ENCODE results near the gene PRAME.

GRCh38 chr22:22569218-22569617 lies 10.2 kb upstream of the PRAME start:
- TF ChIP-seq CTCF (IDR thresholded peaks at IDR 0.05), result no peak
- no peak for TF ChIP-seq EP300 (IDR thresholded peaks at IDR 0.05)
- TF ChIP-seq POLR2A (IDR thresholded peaks at IDR 0.05), result no peak
